HG02759 (cell line): ENCODE results near the gene PTPN13.

Source experiments
- ATAC-seq: cut with Tn5 transposase; IDR thresholded peaks from one replicate; pipeline ENCODE4 v1.9.1; 2021; ENCODE audit warnings: mild to moderate bottlenecking, moderate library complexity; ENCODE audit not compliant: unreplicated experiment

PTPN13 gene

GRCh38 chr4:86848732-86849619 is 254.9 kb downstream of the PTPN13 start, which contains the start of gene SLC10A6:
SLC10A6 (minus strand) TSS chr4:86849384; CDS start chr4:86849115, 269 bp downstream.
- ATAC-seq, result no peak

GRCh38 chr4:86853209-86853608 is 259.1 kb downstream of the PTPN13 start:
- no peak for ATAC-seq

- no peak for ATAC-seq
Measured at GRCh38 chr4:86855572-86855971, 261.5 kb downstream of the PTPN13 start.

GRCh38 chr4:86856896-86857295 is 262.8 kb downstream of the PTPN13 start:
- ATAC-seq, result no peak

- no peak for ATAC-seq
Measured at GRCh38 chr4:86857341-86858052, 263.4 kb downstream of the PTPN13 start.
